Panc1 (cell line): Measurements from ENCODE around the gene KCNK2.

Experiments used
- SIN3A ChIP-seq: IDR thresholded peaks from 2 replicates; pipeline ENCODE4 v1.6.1; 2012; ENCODE audit warnings: low read depth, mild to moderate bottlenecking, low read length, moderate library complexity, borderline replicate concordance; ENCODE audit not compliant: insufficient read depth
- TF ChIP-seq, protein P1 (sequence below): fragments of 450-650 bp; IDR thresholded peaks from 2 replicates; pipeline ENCODE4 v1.5.1; 2017; ENCODE audit warnings: mild to moderate bottlenecking
- TF ChIP-seq, protein P2 (sequence below), 2 experiments: IDR thresholded peaks; 2 replicates each; pipeline ENCODE4 v1.6.1; 2011 to 2012; ENCODE audit warnings: low read depth in 2 of 2, control low read depth in 1 of 2, low read length in 1 of 2, mild to moderate bottlenecking in 1 of 2, moderate library complexity in 1 of 2; ENCODE audit not compliant: insufficient read depth in 1 of 2

DNA sequence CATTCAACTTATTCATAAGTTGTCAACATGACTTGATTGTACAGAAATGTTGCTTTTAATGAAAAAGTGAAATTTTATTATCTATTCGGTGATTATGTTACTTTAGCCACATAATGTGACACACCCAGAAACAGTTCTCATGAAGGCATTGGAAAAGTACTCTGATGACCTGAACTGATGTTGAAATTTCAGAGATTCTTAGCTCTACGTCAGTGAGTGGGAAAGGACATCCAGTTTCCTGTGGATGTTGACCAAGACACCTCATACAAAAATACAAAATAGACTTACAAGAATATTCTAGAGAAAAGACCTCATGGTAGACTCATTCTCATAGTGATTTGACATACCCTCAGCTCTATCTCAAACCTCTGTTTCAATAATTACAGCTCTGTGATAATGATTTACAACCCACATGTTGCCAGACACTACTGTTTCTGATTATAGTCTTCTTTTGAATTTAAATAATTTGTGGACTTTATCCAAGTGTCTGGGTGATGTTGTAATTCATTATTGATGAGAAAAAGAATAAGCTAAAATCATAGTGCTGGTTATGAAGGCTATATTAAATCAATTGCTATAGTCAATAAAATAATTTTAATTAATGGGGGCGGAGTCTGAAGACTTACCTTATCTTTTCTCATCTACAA, 37.3 kb downstream of the KCNK2 start:
- TF ChIP-seq, protein P1, sequence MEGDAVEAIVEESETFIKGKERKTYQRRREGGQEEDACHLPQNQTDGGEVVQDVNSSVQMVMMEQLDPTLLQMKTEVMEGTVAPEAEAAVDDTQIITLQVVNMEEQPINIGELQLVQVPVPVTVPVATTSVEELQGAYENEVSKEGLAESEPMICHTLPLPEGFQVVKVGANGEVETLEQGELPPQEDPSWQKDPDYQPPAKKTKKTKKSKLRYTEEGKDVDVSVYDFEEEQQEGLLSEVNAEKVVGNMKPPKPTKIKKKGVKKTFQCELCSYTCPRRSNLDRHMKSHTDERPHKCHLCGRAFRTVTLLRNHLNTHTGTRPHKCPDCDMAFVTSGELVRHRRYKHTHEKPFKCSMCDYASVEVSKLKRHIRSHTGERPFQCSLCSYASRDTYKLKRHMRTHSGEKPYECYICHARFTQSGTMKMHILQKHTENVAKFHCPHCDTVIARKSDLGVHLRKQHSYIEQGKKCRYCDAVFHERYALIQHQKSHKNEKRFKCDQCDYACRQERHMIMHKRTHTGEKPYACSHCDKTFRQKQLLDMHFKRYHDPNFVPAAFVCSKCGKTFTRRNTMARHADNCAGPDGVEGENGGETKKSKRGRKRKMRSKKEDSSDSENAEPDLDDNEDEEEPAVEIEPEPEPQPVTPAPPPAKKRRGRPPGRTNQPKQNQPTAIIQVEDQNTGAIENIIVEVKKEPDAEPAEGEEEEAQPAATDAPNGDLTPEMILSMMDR, result no peak
- TF ChIP-seq SIN3A, result no peak
- TF ChIP-seq, protein P2, sequence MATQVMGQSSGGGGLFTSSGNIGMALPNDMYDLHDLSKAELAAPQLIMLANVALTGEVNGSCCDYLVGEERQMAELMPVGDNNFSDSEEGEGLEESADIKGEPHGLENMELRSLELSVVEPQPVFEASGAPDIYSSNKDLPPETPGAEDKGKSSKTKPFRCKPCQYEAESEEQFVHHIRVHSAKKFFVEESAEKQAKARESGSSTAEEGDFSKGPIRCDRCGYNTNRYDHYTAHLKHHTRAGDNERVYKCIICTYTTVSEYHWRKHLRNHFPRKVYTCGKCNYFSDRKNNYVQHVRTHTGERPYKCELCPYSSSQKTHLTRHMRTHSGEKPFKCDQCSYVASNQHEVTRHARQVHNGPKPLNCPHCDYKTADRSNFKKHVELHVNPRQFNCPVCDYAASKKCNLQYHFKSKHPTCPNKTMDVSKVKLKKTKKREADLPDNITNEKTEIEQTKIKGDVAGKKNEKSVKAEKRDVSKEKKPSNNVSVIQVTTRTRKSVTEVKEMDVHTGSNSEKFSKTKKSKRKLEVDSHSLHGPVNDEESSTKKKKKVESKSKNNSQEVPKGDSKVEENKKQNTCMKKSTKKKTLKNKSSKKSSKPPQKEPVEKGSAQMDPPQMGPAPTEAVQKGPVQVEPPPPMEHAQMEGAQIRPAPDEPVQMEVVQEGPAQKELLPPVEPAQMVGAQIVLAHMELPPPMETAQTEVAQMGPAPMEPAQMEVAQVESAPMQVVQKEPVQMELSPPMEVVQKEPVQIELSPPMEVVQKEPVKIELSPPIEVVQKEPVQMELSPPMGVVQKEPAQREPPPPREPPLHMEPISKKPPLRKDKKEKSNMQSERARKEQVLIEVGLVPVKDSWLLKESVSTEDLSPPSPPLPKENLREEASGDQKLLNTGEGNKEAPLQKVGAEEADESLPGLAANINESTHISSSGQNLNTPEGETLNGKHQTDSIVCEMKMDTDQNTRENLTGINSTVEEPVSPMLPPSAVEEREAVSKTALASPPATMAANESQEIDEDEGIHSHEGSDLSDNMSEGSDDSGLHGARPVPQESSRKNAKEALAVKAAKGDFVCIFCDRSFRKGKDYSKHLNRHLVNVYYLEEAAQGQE (IDR thresholded peaks at IDR 0.05; ENCODE audit: insufficient read depth in 1 of 2, low read depth in 2 of 2, low read length in 1 of 2), result no peak
